Measurements from ENCODE around the gene PPM1M.
"Not testable (repeated sequence)": the region's sequence is repeated elsewhere in the genome, so short reads cannot be mapped to it uniquely, and the experiment has no call there.

- TF ChIP-seq CTCF (IDR thresholded peaks at IDR 0.05; ENCODE audit: low read length); EZH2 (IDR thresholded peaks at IDR 0.05; ENCODE audit: borderline replicate concordance, low read length): not testable (repeated sequence)
Measured at GRCh38 chr3:52284051-52284450, 38.5 kb downstream of the PPM1M start.

Measured in OCI-LY1 (cell line).